Neural cell (in vitro differentiated cells): ENCODE results near the gene DSCAML1. TPM values are rescaled to one million over a fixed set of nuclear protein-coding genes. Genes with fewer than 3 reads are reported as not detected.

ENCODE experiments used
- H2AFZ ChIP-seq: fragments of 200-600, 300-800 bp; sonication (generic), shearing (Covaris generic); 2 replicates; pipeline ENCODE4 v1.6.0; 2014; ENCODE audit warnings: low read depth, mild to moderate bottlenecking, antibody characterized with exemption, low read length, moderate library complexity
- H3F3A ChIP-seq: fragments of 200-600 bp; shearing (Covaris generic); 2 replicates; pipeline ENCODE4 v1.6.1; 2016; ENCODE audit warnings: mild to moderate bottlenecking, moderate library complexity, mixed read lengths, antibody characterized with exemption, low read length; ENCODE audit not compliant: insufficient read depth, poor library complexity, severe bottlenecking
- H3K27ac ChIP-seq: fragments of 200-600, 300-800 bp; sonication (generic), shearing (Covaris generic); 2 replicates; pipeline ENCODE4 v1.5.1; 2014; ENCODE audit warnings: mild to moderate bottlenecking, low read length, moderate library complexity
- H3K27me3 ChIP-seq: fragments of 300-800, 200-600 bp; sonication (generic), shearing (Covaris generic); 2 replicates; pipeline ENCODE4 v1.6.0; 2014; ENCODE audit warnings: mild to moderate bottlenecking, low read depth, low read length, moderate library complexity; ENCODE audit not compliant: insufficient read depth
- H3K36me3 ChIP-seq: fragments of 300-800, 200-600 bp; sonication (generic), shearing (Covaris generic); 2 replicates; pipeline ENCODE4 v1.5.1; 2014; ENCODE audit warnings: mild to moderate bottlenecking, antibody characterized with exemption, low read length, moderate library complexity; ENCODE audit not compliant: insufficient read depth
- H3K4me2 ChIP-seq: fragments of 300-800, 200-600 bp; sonication (generic), shearing (Covaris generic); 2 replicates; pipeline ENCODE4 v1.6.0; 2014; ENCODE audit warnings: mild to moderate bottlenecking, low read length
- H3K4me3 ChIP-seq: fragments of 300-800, 200-600 bp; sonication (generic), shearing (Covaris generic); 2 replicates; pipeline ENCODE4 v1.5.1; 2014; ENCODE audit warnings: mild to moderate bottlenecking, low read length, moderate library complexity
- H3K79me2 ChIP-seq: fragments of 200-600 bp; shearing (Covaris generic); replicated peaks from 2 replicates; pipeline ENCODE4 v1.6.0; 2014; ENCODE audit warnings: mild to moderate bottlenecking, low read length, moderate library complexity; ENCODE audit not compliant: insufficient read depth
- H3K9ac ChIP-seq: fragments of 300-800, 200-600 bp; sonication (generic), shearing (Covaris generic); 2 replicates; pipeline ENCODE4 v1.6.1; 2016; ENCODE audit warnings: mild to moderate bottlenecking, low read length, mixed read lengths
- H3K9me2 ChIP-seq: fragments of 200-600 bp; shearing (Covaris generic); 2 replicates; pipeline ENCODE4 v1.6.1; 2016; ENCODE audit warnings: mild to moderate bottlenecking, low read length, mixed read lengths; ENCODE audit not compliant: insufficient read depth
- H3K9me3 ChIP-seq: fragments of 200-600, 300-800 bp; sonication (generic), shearing (Covaris generic); 2 replicates; pipeline ENCODE4 v1.6.1; 2016; ENCODE audit warnings: mild to moderate bottlenecking, mixed run types, low read length, moderate library complexity, mixed read lengths
- H4K20me1 ChIP-seq: fragments of 200-600 bp; shearing (Covaris generic); 2 replicates; pipeline ENCODE4 v1.6.1; 2016; ENCODE audit warnings: mild to moderate bottlenecking, mixed run types; ENCODE audit not compliant: insufficient read depth
- CTCF ChIP-seq: fragments of 450-650 bp; IDR thresholded peaks from 2 replicates; pipeline ENCODE4 v1.5.1; 2014; ENCODE audit warnings: antibody characterized with exemption, mild to moderate bottlenecking, moderate library complexity; ENCODE audit not compliant: poor library complexity, severe bottlenecking
- EP300 ChIP-seq: fragments of 450-650 bp; conservative IDR thresholded peaks from 2 replicates; pipeline ENCODE4 v1.6.1; 2014; ENCODE audit warnings: antibody characterized with exemption, mild to moderate bottlenecking, moderate library complexity; ENCODE audit not compliant: poor library complexity, severe bottlenecking
- EZH2 ChIP-seq: fragments of 200-600, 300-800 bp; shearing (Covaris generic), sonication (generic); IDR thresholded peaks from 2 replicates; pipeline ENCODE4 v1.6.1; 2014; ENCODE audit warnings: antibody characterized with exemption, low read length, borderline replicate concordance, mild to moderate bottlenecking; ENCODE audit not compliant: insufficient read depth, poor library complexity, severe bottlenecking
- MXI1 ChIP-seq: fragments of 450-650 bp; conservative IDR thresholded peaks from 2 replicates; pipeline ENCODE4 v1.6.1; 2014; ENCODE audit warnings: antibody characterized with exemption, mild to moderate bottlenecking; ENCODE audit not compliant: poor library complexity, severe bottlenecking
- POLR2AphosphoS5 ChIP-seq: IDR thresholded peaks from 2 replicates; pipeline ENCODE4 v1.6.1; 2012
- RAD21 ChIP-seq: fragments of 450-650 bp; conservative IDR thresholded peaks from 2 replicates; pipeline ENCODE4 v1.6.1; 2014; ENCODE audit warnings: antibody characterized with exemption, mild to moderate bottlenecking, moderate library complexity
- SMC3 ChIP-seq: fragments of 450-650 bp; conservative IDR thresholded peaks from 2 replicates; pipeline ENCODE4 v1.6.1; 2014; ENCODE audit warnings: antibody characterized with exemption, mild to moderate bottlenecking, moderate library complexity; ENCODE audit not compliant: poor library complexity
- TAF1 ChIP-seq: IDR thresholded peaks from 2 replicates; pipeline ENCODE4 v1.6.1; 2012; ENCODE audit warnings: low read depth
- polyA plus RNA-seq: library from polyadenylated mRNA; depleted of rRNA; stranded (reverse); fragments of >200 nt; gene quantifications from 2 replicates; pipeline ENCODE4 v1.2.3, GENCODE V29; 2014
- TF ChIP-seq, protein P1 (sequence below): IDR thresholded peaks from 2 replicates; pipeline ENCODE4 v1.6.1; 2012; ENCODE audit warnings: borderline replicate concordance

Gene DSCAML1
- polyA plus RNA-seq, 1 donor from 2014 or later: 1.3 TPM

GRCh38 chr11:117518455-117518854 lies 278.6 kb downstream of the DSCAML1 start:
- no peaks in the 10 kb centered on the region for H3K36me3 ChIP-seq
- H3K79me2 ChIP-seq: no peaks in the 10 kb centered on the region
- H3K9me2 ChIP-seq: no peaks in the 10 kb centered on the region
- H3F3A ChIP-seq: no peaks in the 10 kb centered on the region
- H4K20me1 ChIP-seq: no peaks in the 10 kb centered on the region
- no peak overlapping the region for H3K4me2 ChIP-seq
- H3K4me3 ChIP-seq: no peak overlapping the region
- H3K27ac ChIP-seq: no peak overlapping the region
- no peaks in the 10 kb centered on the region for H3K9me3 ChIP-seq
- H3K9ac ChIP-seq: no peak overlapping the region
- TF ChIP-seq MXI1 (no peak), EZH2 (no peak), SMC3 (no peak), POLR2AphosphoS5 (no peak), CTCF (no peak), EP300 (no peak), TAF1 (no peak), RAD21 (no peak)
- TF ChIP-seq, protein P1, sequence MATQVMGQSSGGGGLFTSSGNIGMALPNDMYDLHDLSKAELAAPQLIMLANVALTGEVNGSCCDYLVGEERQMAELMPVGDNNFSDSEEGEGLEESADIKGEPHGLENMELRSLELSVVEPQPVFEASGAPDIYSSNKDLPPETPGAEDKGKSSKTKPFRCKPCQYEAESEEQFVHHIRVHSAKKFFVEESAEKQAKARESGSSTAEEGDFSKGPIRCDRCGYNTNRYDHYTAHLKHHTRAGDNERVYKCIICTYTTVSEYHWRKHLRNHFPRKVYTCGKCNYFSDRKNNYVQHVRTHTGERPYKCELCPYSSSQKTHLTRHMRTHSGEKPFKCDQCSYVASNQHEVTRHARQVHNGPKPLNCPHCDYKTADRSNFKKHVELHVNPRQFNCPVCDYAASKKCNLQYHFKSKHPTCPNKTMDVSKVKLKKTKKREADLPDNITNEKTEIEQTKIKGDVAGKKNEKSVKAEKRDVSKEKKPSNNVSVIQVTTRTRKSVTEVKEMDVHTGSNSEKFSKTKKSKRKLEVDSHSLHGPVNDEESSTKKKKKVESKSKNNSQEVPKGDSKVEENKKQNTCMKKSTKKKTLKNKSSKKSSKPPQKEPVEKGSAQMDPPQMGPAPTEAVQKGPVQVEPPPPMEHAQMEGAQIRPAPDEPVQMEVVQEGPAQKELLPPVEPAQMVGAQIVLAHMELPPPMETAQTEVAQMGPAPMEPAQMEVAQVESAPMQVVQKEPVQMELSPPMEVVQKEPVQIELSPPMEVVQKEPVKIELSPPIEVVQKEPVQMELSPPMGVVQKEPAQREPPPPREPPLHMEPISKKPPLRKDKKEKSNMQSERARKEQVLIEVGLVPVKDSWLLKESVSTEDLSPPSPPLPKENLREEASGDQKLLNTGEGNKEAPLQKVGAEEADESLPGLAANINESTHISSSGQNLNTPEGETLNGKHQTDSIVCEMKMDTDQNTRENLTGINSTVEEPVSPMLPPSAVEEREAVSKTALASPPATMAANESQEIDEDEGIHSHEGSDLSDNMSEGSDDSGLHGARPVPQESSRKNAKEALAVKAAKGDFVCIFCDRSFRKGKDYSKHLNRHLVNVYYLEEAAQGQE: no peak
- no peak overlapping the region for H2AFZ ChIP-seq
- H3K27me3 ChIP-seq: no peaks in the 10 kb centered on the region

- TF ChIP-seq EP300: no peak
- no peak for TF ChIP-seq POLR2AphosphoS5
- TF ChIP-seq TAF1: no peak
- TF ChIP-seq, protein P1: no peak
- no peak for TF ChIP-seq SMC3
- no peak for TF ChIP-seq EZH2
- no peak for TF ChIP-seq MXI1
- TF ChIP-seq CTCF: no peak
- no peak for TF ChIP-seq RAD21
- Histone ChIP-seq H3K4me3 (no peak overlapping the region), H3K36me3 (no peaks in the 10 kb centered on the region), H3K27ac (no peak overlapping the region), H3K9me2 (no peaks in the 10 kb centered on the region), H3K9me3 (no peaks in the 10 kb centered on the region), H3K9ac (no peak overlapping the region), H2AFZ (no peak overlapping the region), H4K20me1 (no peaks in the 10 kb centered on the region), H3F3A (no peaks in the 10 kb centered on the region), H3K27me3 (no peaks in the 10 kb centered on the region), H3K4me2 (no peak overlapping the region), H3K79me2 (no peaks in the 10 kb centered on the region)
These were observed 279.9 kb downstream of the DSCAML1 start for GRCh38 chr11:117517097-117517496.
